ENCODE data around the gene LDLRAD2.
A peak's percentile ranks its signal among the peaks of the same experiment; 100 is the strongest.
"Not testable (repeated sequence)": the region's sequence is repeated elsewhere in the genome, so short reads cannot be mapped to it uniquely, and the experiment has no call there.

Gene LDLRAD2

GRCh38 chr1:21811875-21812305 lies at the start of gene LDLRAD2:
Gene LDLRAD2 (plus strand): TSS chr1:21812265. CDS start chr1:21812452, 187 bp downstream.
- no peak for DNase-seq (ENCODE audit: low spot score)

DNA sequence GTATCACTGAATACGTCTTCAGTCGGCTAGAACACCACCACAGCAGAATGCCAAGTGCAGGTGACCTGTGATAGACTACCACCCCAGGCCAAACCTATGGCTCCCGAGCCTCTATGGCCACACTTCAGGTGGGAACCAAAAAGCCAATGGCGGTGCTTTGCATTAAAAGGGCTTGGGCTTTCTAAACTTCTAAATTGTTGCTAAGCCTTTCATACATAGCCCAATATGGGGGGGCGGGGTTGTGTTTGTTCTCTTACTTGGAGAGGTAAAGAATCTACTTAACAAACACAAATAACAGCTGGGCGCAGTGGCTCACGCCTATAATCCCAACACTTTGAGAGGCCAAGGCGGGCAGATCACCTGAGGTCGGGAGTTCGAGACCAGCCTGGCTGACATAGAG lies 48.8 kb upstream of the LDLRAD2 start:
- DNase-seq (ENCODE audit: low spot score) = no peak

DNA sequence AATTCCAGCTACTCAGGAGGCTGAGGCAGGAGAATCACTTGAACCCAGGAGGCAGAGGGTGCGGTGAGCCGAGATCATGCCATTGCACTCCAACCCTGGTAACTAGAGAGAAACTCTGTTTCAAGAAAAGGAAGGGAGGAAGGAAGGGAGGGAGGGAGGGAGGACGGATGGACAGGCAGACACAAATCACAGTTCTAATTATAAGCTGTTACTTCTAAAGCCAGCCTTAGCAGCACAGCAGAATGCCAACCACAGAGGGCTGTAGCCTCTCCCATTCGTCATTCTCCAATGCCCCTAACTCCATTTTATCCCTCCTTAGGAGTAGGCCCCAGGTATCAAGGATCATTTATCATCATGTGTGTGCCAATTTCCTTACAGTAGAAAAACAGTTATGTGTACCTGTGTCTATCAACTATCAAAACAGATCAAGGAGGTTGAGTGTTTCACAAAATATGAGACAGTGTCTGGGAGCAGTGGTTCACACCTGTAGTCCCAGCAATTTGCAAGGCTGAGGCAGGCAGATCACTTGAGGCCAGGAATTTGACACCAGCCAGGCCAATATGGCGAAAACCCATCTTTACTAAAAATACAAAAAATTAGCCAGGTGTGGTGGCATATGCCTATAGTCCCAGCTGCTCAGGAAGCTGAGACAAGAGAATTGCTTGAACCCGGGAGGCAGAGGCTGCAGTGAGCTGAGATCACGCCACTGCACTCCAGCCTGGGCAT lies 48.2 kb upstream of the LDLRAD2 start:
- no peak for DNase-seq (ENCODE audit: low spot score)

DNA sequence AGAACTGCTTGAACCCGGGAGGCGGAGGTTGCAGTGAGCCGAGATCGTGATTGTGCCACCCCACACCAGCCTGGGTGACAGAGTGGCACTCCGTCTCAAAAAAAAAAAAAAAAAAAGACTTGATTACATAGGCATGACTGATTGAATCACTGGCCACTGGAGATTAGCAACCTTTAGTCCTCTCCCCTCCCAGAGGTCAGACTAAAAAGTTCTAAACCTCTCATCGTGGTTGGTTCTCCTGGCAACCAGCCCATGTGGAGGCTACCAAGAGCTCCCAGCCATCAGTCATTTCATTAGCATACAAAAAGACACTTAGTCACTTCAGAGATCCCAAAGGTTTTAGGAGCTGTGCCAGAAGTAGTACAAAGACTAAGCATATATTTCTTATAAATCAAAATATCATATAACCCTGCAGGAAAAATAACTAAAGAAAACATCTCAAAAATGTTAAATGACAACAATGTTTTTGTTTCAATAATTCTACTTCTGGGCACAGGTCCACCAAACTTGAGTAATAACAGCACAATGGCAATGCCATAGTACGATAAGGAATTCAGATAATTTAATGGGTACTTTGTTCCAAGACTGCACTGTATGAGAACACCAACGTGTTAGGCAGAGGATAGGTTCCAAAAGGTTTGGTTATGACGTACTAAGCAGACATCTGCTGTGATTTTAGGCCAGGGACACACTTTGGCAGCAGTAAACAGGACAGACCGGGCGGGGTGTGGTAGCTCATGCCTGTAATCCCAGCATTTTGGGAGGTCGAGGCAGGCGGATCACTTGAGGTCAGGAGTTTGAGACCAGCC lies 47.2 kb upstream of the LDLRAD2 start:
- DNase-seq (ENCODE audit: low spot score) = peak; percentile 46

GRCh38 chr1:21766210-21766609 lies 45.9 kb upstream of the LDLRAD2 start:
- no peak for DNase-seq (ENCODE audit: low spot score)

GRCh38 chr1:21767106-21767505 lies 45.0 kb upstream of the LDLRAD2 start:
- not testable (repeated sequence) for DNase-seq (ENCODE audit: low spot score)

GRCh38 chr1:21770201-21770600 lies 41.9 kb upstream of the LDLRAD2 start:
- no peak for DNase-seq (ENCODE audit: low spot score)

GRCh38 chr1:21770602-21771001 lies 41.5 kb upstream of the LDLRAD2 start:
- not testable (repeated sequence) for DNase-seq (ENCODE audit: low spot score)

GRCh38 chr1:21771672-21772071 lies 40.4 kb upstream of the LDLRAD2 start:
- DNase-seq (ENCODE audit: low spot score) = not testable (repeated sequence)

GRCh38 chr1:21773585-21773984 lies 38.5 kb upstream of the LDLRAD2 start:
- DNase-seq (ENCODE audit: low spot score) = no peak

DNA sequence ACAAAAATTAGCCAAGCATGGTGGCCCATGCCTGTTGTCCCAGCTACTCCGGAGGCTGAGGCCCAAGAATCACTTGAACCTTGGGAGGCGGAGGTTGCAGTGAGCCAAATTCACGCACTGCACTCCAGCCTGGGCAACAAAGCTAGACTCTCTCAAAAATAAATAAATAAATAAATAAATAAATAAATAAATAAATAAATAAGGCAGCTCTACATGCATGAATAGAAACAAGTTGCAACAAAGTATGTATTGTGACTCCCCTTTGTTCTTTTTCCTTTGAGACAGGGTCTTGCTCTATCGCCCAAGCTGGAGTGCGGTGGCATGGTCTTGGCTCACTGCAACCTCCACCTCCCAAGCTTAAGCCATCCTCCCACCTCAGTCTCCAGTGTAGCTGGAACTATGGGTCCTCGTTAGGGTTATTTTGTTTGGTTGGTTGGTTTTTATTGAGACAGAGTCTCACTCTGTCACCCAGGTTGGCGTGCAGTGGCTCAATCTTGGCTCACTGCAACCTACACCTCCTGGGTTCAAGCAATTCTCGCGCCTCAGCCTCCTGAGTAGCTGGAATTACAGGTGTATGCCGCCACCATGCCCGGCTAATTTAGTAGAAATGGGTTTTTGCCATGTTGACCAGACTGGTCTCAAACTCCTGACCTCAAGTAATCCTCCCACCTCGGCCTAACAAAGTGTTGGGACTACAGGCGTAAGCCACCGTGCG lies 37.1 kb upstream of the LDLRAD2 start:
- no peak for DNase-seq (ENCODE audit: low spot score)

GRCh38 chr1:21775550-21775914 lies 36.5 kb upstream of the LDLRAD2 start:
- no peak for DNase-seq (ENCODE audit: low spot score)

- no peak for DNase-seq (ENCODE audit: low spot score)
These were observed 36.0 kb upstream of the LDLRAD2 start for GRCh38 chr1:21775985-21776562.

DNA sequence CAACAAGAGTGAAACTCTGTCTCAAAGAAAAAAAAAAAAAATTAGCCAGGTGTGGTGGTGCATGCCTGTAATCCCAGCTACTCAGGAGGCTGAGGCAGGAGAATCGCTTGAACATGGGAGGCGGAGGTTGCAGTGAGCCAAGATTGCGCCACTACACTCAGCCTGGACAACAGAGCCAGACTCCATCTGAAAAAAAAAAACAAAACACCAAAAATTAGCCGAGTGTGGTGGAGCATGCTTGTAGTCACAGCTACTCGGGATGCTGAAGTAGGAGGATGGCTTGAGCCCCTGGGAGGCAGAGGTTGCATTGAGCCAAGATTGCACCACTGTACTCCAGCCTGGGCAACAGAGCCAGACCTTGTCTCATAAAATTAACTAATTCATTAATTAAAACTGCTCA lies 35.1 kb upstream of the LDLRAD2 start:
- DNase-seq (ENCODE audit: low spot score) = not testable (repeated sequence)

GRCh38 chr1:21778405-21778727 lies 33.7 kb upstream of the LDLRAD2 start:
- no peak for DNase-seq (ENCODE audit: low spot score)

- DNase-seq (ENCODE audit: low spot score) = no peak
These were observed 32.2 kb upstream of the LDLRAD2 start for GRCh38 chr1:21779613-21780521.

- DNase-seq (ENCODE audit: low spot score) = peak; percentile 31
These were observed 30.2 kb upstream of the LDLRAD2 start for GRCh38 chr1:21781815-21782348.

DNA sequence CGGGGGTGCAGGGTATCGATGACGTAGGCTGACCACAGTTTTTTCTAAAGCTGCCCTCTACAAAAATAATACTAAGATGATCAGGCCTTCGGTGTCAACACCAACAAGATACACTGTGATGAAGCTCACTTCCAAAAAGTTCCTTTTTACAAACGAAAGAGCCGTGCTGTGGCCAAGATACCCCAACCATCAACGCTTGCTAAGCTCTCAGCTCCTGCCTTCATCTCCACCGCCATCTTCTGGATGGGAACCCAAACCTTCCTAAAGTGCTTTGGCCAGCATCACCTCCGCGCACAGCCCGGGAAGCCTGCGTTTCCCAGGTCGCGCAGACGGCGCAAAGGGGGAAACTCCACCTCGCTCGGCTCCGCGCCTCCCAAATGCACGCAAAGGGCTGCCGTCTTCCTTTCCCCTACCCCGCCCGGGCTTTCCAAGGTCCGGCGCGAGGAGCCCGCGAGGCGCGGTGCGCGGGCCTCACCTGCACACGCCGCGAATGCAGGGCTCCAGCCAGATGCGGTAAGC lies 29.7 kb upstream of the LDLRAD2 start:
- DNase-seq (ENCODE audit: low spot score) = peak; percentile 42

GRCh38 chr1:21782868-21783678 lies 29.0 kb upstream of the LDLRAD2 start, which contains the start of gene USP48:
Gene USP48 (minus strand): TSS chr1:21783149. CDS start chr1:21782957, 192 bp downstream.
- peak; percentile 97 for DNase-seq (ENCODE audit: low spot score)
